H9 (cell line): Measurements from ENCODE around the gene MAPKAP1. TPM values are rescaled to one million over a fixed set of nuclear protein-coding genes. Genes with fewer than 3 reads are reported as not detected.

Experiments used
- DNase-seq: peaks from one replicate; pipeline ENCODE4 v3.0.0-alpha.2; 2017
- H2AFZ ChIP-seq: one replicate; pipeline ENCODE4 v1.6.1; 2013; ENCODE audit warnings: mild to moderate bottlenecking, low read length, control low read depth, moderate library complexity
- H2AK5ac ChIP-seq: 2 replicates; pipeline ENCODE4 v1.6.1; 2013; ENCODE audit warnings: low read length, control low read depth, mixed read lengths; ENCODE audit not compliant: insufficient read length
- H2BK120ac ChIP-seq: one replicate; pipeline ENCODE4 v1.6.1; 2013; ENCODE audit warnings: low read depth, mild to moderate bottlenecking, low read length, control low read depth, inconsistent platforms; ENCODE audit not compliant: poor library complexity, severe bottlenecking
- H2BK12ac ChIP-seq: 2 replicates; pipeline ENCODE4 v1.6.1; 2013; ENCODE audit warnings: low read length, control low read depth, mixed read lengths, low read depth; ENCODE audit not compliant: insufficient read length
- H2BK15ac ChIP-seq: 2 replicates; pipeline ENCODE4 v1.6.1; 2013; ENCODE audit warnings: low read depth, low read length, control low read depth
- H2BK20ac ChIP-seq: one replicate; pipeline ENCODE4 v1.6.1; 2013; ENCODE audit warnings: low read depth, mild to moderate bottlenecking, low read length, control low read depth, inconsistent platforms; ENCODE audit not compliant: poor library complexity, severe bottlenecking
- H2BK5ac ChIP-seq: 2 replicates; pipeline ENCODE4 v1.6.1; 2013; ENCODE audit warnings: low read length, control low read depth, mixed read lengths; ENCODE audit not compliant: insufficient read length
- H3K14ac ChIP-seq: 2 replicates; pipeline ENCODE4 v1.6.1; 2013; ENCODE audit warnings: low read length, control low read depth; ENCODE audit not compliant: insufficient read depth
- H3K18ac ChIP-seq: 2 replicates; pipeline ENCODE4 v1.6.1; 2013; ENCODE audit warnings: low read depth, mild to moderate bottlenecking, mixed read lengths, low read length, control low read depth; ENCODE audit not compliant: insufficient read length
- H3K23ac ChIP-seq: 2 replicates; pipeline ENCODE4 v1.6.1; 2013; ENCODE audit warnings: low read length, control low read depth, mixed read lengths, low read depth; ENCODE audit not compliant: insufficient read length
- H3K23me2 ChIP-seq: 2 replicates; pipeline ENCODE4 v1.6.1; 2013; ENCODE audit warnings: low read depth, mild to moderate bottlenecking, mixed read lengths, low read length, control low read depth; ENCODE audit not compliant: insufficient read length, poor library complexity, severe bottlenecking
- H3K27ac ChIP-seq: 2 replicates; pipeline ENCODE4 v1.5.1; 2013; ENCODE audit warnings: low read length, control low read depth, mixed read lengths, low read depth; ENCODE audit not compliant: insufficient read length
- H3K27me3 ChIP-seq: 2 replicates; pipeline ENCODE4 v1.6.1; 2013; ENCODE audit warnings: low read length, control low read depth, inconsistent platforms; ENCODE audit not compliant: insufficient read depth
- H3K4ac ChIP-seq: 2 replicates; pipeline ENCODE4 v1.6.1; 2013; ENCODE audit warnings: low read depth, mild to moderate bottlenecking, control low read depth, inconsistent platforms, low read length, moderate library complexity
- H3K4me1 ChIP-seq: 2 replicates; pipeline ENCODE4 v1.6.1; 2013; ENCODE audit warnings: low read length, control low read depth, inconsistent platforms; ENCODE audit not compliant: insufficient read depth
- H3K4me2 ChIP-seq: 2 replicates; pipeline ENCODE4 v1.6.1; 2013; ENCODE audit warnings: low read length, control low read depth, mixed read lengths; ENCODE audit not compliant: insufficient read length, insufficient read depth
- H3K56ac ChIP-seq: 2 replicates; pipeline ENCODE4 v1.6.1; 2013; ENCODE audit warnings: low read depth, mild to moderate bottlenecking, mixed read lengths, low read length, control low read depth; ENCODE audit not compliant: insufficient read length
- H3K79me1 ChIP-seq: 2 replicates; pipeline ENCODE4 v1.6.1; 2013; ENCODE audit warnings: low read depth, mild to moderate bottlenecking, moderate library complexity, low read length, control low read depth, inconsistent platforms; ENCODE audit not compliant: insufficient read depth, poor library complexity, severe bottlenecking
- H3K79me2 ChIP-seq: 2 replicates; pipeline ENCODE4 v1.6.1; 2013; ENCODE audit warnings: low read length, control low read depth, inconsistent platforms; ENCODE audit not compliant: insufficient read depth
- H3K9ac ChIP-seq: 2 replicates; pipeline ENCODE4 v1.6.1; 2013; ENCODE audit warnings: low read length, control low read depth, mixed read lengths; ENCODE audit not compliant: insufficient read length; ENCODE audit errors: extremely low read depth
- H3K9me3 ChIP-seq: one replicate; pipeline ENCODE4 v1.6.1; 2013; ENCODE audit warnings: low read depth, low read length, inconsistent platforms; ENCODE audit not compliant: control insufficient read depth
- H3T11ph ChIP-seq: one replicate; pipeline ENCODE4 v1.6.1; 2013; ENCODE audit warnings: mild to moderate bottlenecking, low read length, control low read depth, inconsistent platforms
- H4K20me1 ChIP-seq: one replicate; pipeline ENCODE4 v1.6.1; 2013; ENCODE audit not compliant: control insufficient read depth, insufficient read length, insufficient read depth
- H4K5ac ChIP-seq: 2 replicates; pipeline ENCODE4 v1.6.1; 2013; ENCODE audit warnings: low read depth, mild to moderate bottlenecking, mixed read lengths, low read length, control low read depth; ENCODE audit not compliant: insufficient read length
- H4K8ac ChIP-seq: replicated peaks from 2 replicates; pipeline ENCODE4 v1.6.1; 2013; ENCODE audit warnings: low read length, control low read depth, mixed read lengths, low read depth; ENCODE audit not compliant: insufficient read length
- H4K91ac ChIP-seq: 2 replicates; pipeline ENCODE4 v1.6.1; 2013; ENCODE audit warnings: low read depth, mild to moderate bottlenecking, moderate library complexity, mixed read lengths, low read length, control low read depth; ENCODE audit not compliant: insufficient read length
- H3K27ac Mint-ChIP-seq, 3 experiments: 2 replicates in 2 of 3; 3 replicates in 1 of 3; pipeline ENCODE4 v1.8.0; 2020 to 2021; ENCODE audit warnings: mixed read lengths in 3 of 3, mild to moderate bottlenecking in 1 of 3, moderate library complexity in 1 of 3
- H3K27me3 Mint-ChIP-seq: 2 replicates; pipeline ENCODE4 v1.8.0; 2021; ENCODE audit warnings: low read depth, mild to moderate bottlenecking, moderate library complexity, mixed read lengths
- H3K36me3 Mint-ChIP-seq, 3 experiments: 2 replicates in 2 of 3; 3 replicates in 1 of 3; pipeline ENCODE4 v1.8.0; 2020 to 2021; ENCODE audit warnings: low read depth in 3 of 3, mixed read lengths in 3 of 3; ENCODE audit not compliant: insufficient read depth in 1 of 3
- H3K4me1 Mint-ChIP-seq, 2 experiments: 2 replicates each; pipeline ENCODE4 v1.8.0; 2020; ENCODE audit warnings: mixed read lengths in 2 of 2
- H3K4me3 Mint-ChIP-seq, 2 experiments: 2 replicates in 1 of 2; 3 replicates in 1 of 2; pipeline ENCODE4 v1.8.0; 2020 to 2021; ENCODE audit warnings: mild to moderate bottlenecking in 2 of 2, mixed read lengths in 2 of 2, moderate library complexity in 1 of 2
- H3K9me3 Mint-ChIP-seq, 2 experiments: 2 replicates in 1 of 2; 3 replicates in 1 of 2; pipeline ENCODE4 v1.8.0; 2020; ENCODE audit warnings: mild to moderate bottlenecking in 2 of 2, mixed read lengths in 2 of 2, moderate library complexity in 1 of 2
- WGBS: extraction: QIAGEN DNeasy Blood & Tissue Kit; methylation state at CpG from one replicate; pipeline ENCODE4 v1.1.7; 2013; ENCODE audit warnings: missing lambda C conversion rate, low lambda C conversion rate, mixed read lengths; ENCODE audit not compliant: insufficient read length; ENCODE audit errors: extremely low coverage; 5-methylcytosine and 5-hydroxymethylcytosine counted together
- total RNA-seq: library from RNA; stranded (reverse); gene quantifications from 2 replicates; pipeline ENCODE4 v1.2.1, GENCODE V29; 2021
- TF ChIP-seq, protein P1 (sequence below): fragments of 200-600 bp; sonication (generic); conservative IDR thresholded peaks from 3 replicates; pipeline ENCODE4 v1.8.0; 2021; ENCODE audit warnings: antibody characterized with exemption, mild to moderate bottlenecking

MAPKAP1 gene
- total RNA-seq, 1 experiment from 2014 or later: 97.0 TPM

DNA sequence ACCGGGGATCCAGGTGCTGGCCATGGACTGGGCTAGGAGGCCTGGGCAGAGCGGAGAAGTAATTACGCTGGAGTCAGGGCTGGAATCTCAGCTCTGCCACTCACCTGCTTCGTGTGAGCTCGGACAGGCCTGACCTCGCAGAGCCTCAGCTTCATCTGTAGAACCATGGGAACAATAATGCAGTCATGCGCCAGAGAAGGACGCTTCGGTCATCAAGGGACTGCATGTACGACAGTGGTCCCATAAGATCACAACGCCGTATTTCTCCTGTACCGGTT lies 300.3 kb downstream of the MAPKAP1 start:
- Histone ChIP-seq H2BK15ac (no peak overlapping the region), H4K91ac (no peak overlapping the region), H3K27me3 (no peaks in the 10 kb centered on the region), H2AK5ac (no peak overlapping the region), H4K5ac (no peak overlapping the region), H2AFZ (no peak overlapping the region), H3K79me1 (no peaks in the 10 kb centered on the region), H3K27ac (no peak overlapping the region), H4K20me1 (no peaks in the 10 kb centered on the region), H2BK20ac (no peak overlapping the region), H3T11ph (no peak overlapping the region), H3K56ac (no peak overlapping the region), H2BK120ac (no peak overlapping the region), H3K4me2 (no peak overlapping the region), H3K79me2 (no peaks in the 10 kb centered on the region), H3K4ac (no peak overlapping the region), H3K9me3 (no peaks in the 10 kb centered on the region), H4K8ac (no peak overlapping the region), H3K9ac (no peak overlapping the region), H3K23ac (no peak overlapping the region), H3K23me2 (peaks cover 6% of the 10 kb centered on the region), H3K18ac (no peak overlapping the region), H3K4me1 (no peaks in the 10 kb centered on the region; the same call in 1 of the 2 replicates), H2BK12ac (no peak overlapping the region), H2BK5ac (no peak overlapping the region), H3K14ac (no peak overlapping the region; the same call in 1 of the 2 replicates)
- Mint-ChIP-seq H3K36me3 (no peaks in the 10 kb centered on the region; a peak in 1 of 7 replicates), H3K9me3 (no peaks in the 10 kb centered on the region; a peak in 1 of 5 replicates), H3K4me1 (peaks cover 4 to 13% of the 10 kb centered on the region in 2 experiments), H3K4me3 (peak overlapping the region in 1 of 2 experiments; percentile 74; a peak in 1 of 5 replicates), H3K27ac (no peak overlapping the region), H3K27me3 (peaks cover 42% of the 10 kb centered on the region)
- DNase-seq: no peak
- TF ChIP-seq, protein P1, sequence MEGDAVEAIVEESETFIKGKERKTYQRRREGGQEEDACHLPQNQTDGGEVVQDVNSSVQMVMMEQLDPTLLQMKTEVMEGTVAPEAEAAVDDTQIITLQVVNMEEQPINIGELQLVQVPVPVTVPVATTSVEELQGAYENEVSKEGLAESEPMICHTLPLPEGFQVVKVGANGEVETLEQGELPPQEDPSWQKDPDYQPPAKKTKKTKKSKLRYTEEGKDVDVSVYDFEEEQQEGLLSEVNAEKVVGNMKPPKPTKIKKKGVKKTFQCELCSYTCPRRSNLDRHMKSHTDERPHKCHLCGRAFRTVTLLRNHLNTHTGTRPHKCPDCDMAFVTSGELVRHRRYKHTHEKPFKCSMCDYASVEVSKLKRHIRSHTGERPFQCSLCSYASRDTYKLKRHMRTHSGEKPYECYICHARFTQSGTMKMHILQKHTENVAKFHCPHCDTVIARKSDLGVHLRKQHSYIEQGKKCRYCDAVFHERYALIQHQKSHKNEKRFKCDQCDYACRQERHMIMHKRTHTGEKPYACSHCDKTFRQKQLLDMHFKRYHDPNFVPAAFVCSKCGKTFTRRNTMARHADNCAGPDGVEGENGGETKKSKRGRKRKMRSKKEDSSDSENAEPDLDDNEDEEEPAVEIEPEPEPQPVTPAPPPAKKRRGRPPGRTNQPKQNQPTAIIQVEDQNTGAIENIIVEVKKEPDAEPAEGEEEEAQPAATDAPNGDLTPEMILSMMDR: no peak
- WGBS: no CpG with 5 or more reads among the region's 13 CpGs
